Purkinje cell (primary cell): ENCODE results near the gene VCP. TPM values are rescaled to one million over a fixed set of nuclear protein-coding genes. Genes with fewer than 3 reads are reported as not detected.

Experiments used
- polyA plus RNA-seq: library from polyadenylated mRNA; unstranded; fragments of >200 nt; fragmentation: Nextera tagmentation; gene quantifications from 2 replicates; pipeline ENCODE4 v1.2.1, GENCODE V29; 2014

VCP gene
- polyA plus RNA-seq: 17.9 and 24.1 TPM in 2 replicates

DNA sequence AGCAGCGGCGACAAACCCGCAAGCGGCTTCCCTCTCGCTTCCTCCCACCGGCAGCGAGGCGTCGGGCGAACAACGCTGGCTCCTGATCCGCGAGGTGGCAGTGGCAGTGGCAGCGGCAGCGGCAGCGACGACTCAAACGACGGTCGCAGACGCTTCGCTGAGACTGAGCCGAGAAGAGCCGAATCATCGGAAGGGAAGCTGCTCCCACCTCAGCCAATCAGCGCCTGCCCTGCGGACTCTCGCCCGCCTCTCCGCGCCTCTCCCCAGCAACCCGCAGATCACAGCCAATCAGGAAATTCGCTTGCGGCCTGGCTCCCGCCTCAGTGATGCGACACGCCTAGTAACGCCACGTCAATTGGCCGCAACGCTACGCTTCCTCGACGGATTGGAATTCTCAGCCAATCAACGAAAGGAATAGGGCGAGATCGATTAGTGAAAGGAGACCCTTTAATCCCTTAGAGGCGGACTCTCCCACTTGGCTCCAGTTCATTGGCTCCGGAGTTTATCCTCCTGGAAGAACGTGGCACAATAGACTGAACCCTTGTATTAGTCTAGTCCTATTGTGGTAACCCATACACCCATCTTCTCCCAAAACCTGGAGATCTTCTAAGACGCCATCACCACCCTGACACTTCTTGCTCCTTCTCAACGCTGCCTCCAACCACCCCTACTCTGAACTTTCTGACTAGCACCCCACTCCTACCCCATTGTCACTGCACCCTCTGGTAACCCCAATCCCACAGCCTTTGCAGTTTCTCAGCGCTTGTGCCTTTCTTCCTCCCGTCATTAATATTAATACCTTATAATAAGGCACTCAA, at the start of gene VCP:
TSS of gene VCP (minus strand) at position 165 of the 818 bp plus-strand sequence. CDS start 272 bp downstream, outside the sequence.

GRCh38 chr9:35115680-35116538, 43.5 kb upstream of the VCP start, which contains the start of gene ATOSB:
Gene ATOSB, minus strand, starts transcription at chr9:35115862. Its CDS starts 7,588 bp downstream, at chr9:35108274.

GRCh38 chr9:35102769-35103659, 30.6 kb upstream of the VCP start, which contains the start of gene STOML2:
Gene STOML2, minus strand, starts transcription at chr9:35103131. Its CDS starts 37 bp downstream, at chr9:35103094.

GRCh38 chr9:35096035-35096849, 23.8 kb upstream of the VCP start, which contains the start of gene PIGO:
Gene PIGO, minus strand, starts transcription at chr9:35096591. Its CDS starts 1,026 bp downstream, at chr9:35095565.

DNA sequence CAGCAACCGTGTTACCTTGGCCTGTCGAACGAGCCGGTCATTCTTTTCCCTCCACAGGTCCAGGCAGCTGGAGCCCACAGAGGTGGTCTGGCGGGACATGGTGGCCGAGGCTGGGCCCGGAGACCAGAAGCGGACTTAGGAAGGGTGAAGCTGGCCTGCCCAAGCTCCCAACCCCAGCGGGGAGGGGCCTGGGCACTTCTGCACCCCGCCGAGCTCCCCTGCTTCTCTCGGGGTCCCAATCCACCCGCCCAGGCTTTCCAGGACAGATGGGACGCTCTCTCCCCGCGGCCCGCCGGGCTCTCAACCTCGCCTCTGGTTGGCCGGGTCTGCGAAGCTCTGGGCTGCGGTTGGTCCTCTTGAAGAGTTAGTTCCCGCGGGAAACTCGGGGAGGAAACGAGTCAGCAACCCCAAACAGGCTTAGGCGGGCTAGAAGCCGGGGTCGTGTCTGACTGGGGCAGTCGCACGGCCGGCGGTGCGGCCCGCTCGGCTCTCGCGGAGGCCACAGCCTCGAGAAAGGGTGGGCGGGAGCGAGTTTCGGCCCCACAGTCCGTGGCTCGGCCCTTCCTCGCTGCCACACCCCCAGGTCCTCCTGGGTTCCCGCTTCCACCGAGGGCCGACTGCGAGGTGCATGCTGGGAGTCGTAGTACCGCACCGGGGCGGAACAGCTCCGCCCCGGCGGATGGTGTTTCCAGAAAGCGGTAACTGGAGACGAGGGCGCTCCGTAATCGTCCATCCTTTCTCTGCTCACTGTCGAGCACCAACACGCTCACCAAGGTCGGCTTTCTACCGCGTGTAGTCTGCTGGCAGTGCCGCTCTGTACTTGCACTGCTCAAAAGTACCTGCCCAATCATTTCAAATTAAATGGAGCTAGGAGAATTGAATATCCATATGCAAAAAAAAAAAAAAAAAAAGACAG, 7.3 kb upstream of the VCP start, which contains the start of gene FANCG:
TSS of gene FANCG (minus strand) at position 517 of the 916 bp plus-strand sequence. CDS start at position 99, 418 bp downstream.

Other genes with a start within 250 kb of the VCP start
- gene PHF24, start 114.3 kb downstream of the VCP start, polyA plus RNA-seq: 2.3 and 10.5 TPM in 2 replicates
- 2.9 and 5.4 TPM in 2 replicates for gene DNAJB5, start 82.9 kb downstream of the VCP start, polyA plus RNA-seq
- gene FANCG, start 7.3 kb upstream of the VCP start, polyA plus RNA-seq: 3.2 and 6.0 TPM in 2 replicates
- 6.3 and 10.7 TPM in 2 replicates for gene PIGO, start 24.0 kb upstream of the VCP start, polyA plus RNA-seq
- gene STOML2, start 30.5 kb upstream of the VCP start, polyA plus RNA-seq: 50.1 and 51.7 TPM in 2 replicates
- gene ATOSB, start 43.2 kb upstream of the VCP start, polyA plus RNA-seq: 3.0 and 4.6 TPM in 2 replicates
- gene UNC13B, start 89.4 kb upstream of the VCP start, polyA plus RNA-seq: 5.9 and 6.6 TPM in 2 replicates